HepG2 (cell line): ENCODE results near the gene ROMO1. TPM values are rescaled to one million over a fixed set of nuclear protein-coding genes. Genes with fewer than 3 reads are reported as not detected.

Experiments
- JDP2 ChIP-seq: sonication (generic); formaldehyde crosslinking; IDR thresholded peaks from 2 replicates; pipeline ENCODE4 v1.8.1; 2022; ENCODE audit warnings: missing genetic modification reagents, borderline replicate concordance
- PRPF4 ChIP-seq: fragments of 200-400 bp; formaldehyde crosslinking; IDR thresholded peaks from 2 replicates; pipeline ENCODE4 v1.6.1; 2016; ENCODE audit warnings: low read length, low read depth; ENCODE audit not compliant: poor library complexity, severe bottlenecking
- RBFOX2 ChIP-seq: fragments of 200-400 bp; formaldehyde crosslinking; IDR thresholded peaks from 2 replicates; pipeline ENCODE4 v1.6.1; 2017; ENCODE audit warnings: low read depth, mild to moderate bottlenecking, low read length
- SOX13 ChIP-seq, 3 experiments: fragments of 450-650 bp in 1 of 3; sonication (generic) in 1 of 3; formaldehyde crosslinking in 1 of 3; IDR thresholded peaks in 2 of 3; conservative IDR thresholded peaks in 1 of 3; 2 replicates each; pipeline versions ENCODE4 v1.5.0 to v1.6.1; 2016 to 2020; ENCODE audit warnings: antibody characterized with exemption in 1 of 3, mild to moderate bottlenecking in 1 of 3, missing compliant biosample characterization in 1 of 3, missing genetic modification reagents in 1 of 3, moderate library complexity in 1 of 3
- SOX5 ChIP-seq: IDR thresholded peaks from 2 replicates; pipeline ENCODE4 v1.6.1; 2016; ENCODE audit warnings: borderline replicate concordance
- ZBTB7A ChIP-seq: sonication (generic); formaldehyde crosslinking; IDR thresholded peaks from 2 replicates; pipeline ENCODE4 v1.8.0; 2022; ENCODE audit warnings: mild to moderate bottlenecking, missing genetic modification reagents
- ZFX ChIP-seq: sonication (generic); formaldehyde crosslinking; IDR thresholded peaks from 2 replicates; pipeline ENCODE4 v1.4.0; 2020; ENCODE audit warnings: mild to moderate bottlenecking, low read depth, missing genetic modification reagents, moderate library complexity
- ZNF333 ChIP-seq: sonication (generic); formaldehyde crosslinking; IDR thresholded peaks from 2 replicates; pipeline ENCODE4 v1.4.0; 2020; ENCODE audit warnings: mild to moderate bottlenecking, missing genetic modification reagents, borderline replicate concordance
- polyA plus RNA-seq, 8 experiments: library from polyadenylated mRNA; depleted of rRNA in 3 of 8; stranded (reverse) in 7 of 8; unstranded in 1 of 8; fragments of >200 nt; fragmentation: Illumina TruSeq in 4 of 8; extraction: Trizol in 4 of 8; gene quantifications; 2 replicates each; pipeline versions ENCODE4 v1.2.1 to v1.2.3, GENCODE V29; 2011 to 2016; ENCODE audit warnings: low read depth in 4 of 8, missing spikeins in 1 of 8, mixed read lengths in 1 of 8; ENCODE audit not compliant: insufficient read depth in 1 of 8
- total RNA-seq, 5 experiments: library from RNA; depleted of rRNA; stranded (reverse); fragments of >200 nt; fragmentation: Illumina TruSeq; extraction: Trizol; gene quantifications; 2 replicates each; pipeline ENCODE4 v1.2.3, GENCODE V29; 2016; ENCODE audit warnings: low read depth in 1 of 5
- TF ChIP-seq, protein P1 (sequence below): IDR thresholded peaks from 2 replicates; pipeline ENCODE4 v1.6.1; 2018; ENCODE audit warnings: missing genetic modification reagents, mild to moderate bottlenecking, missing compliant biosample characterization
- TF ChIP-seq, protein P2 (sequence below), 2 experiments: IDR thresholded peaks; 2 replicates each; pipeline ENCODE4 v1.6.1; 2011 to 2012; ENCODE audit warnings: low read length in 2 of 2, borderline replicate concordance in 1 of 2, low read depth in 1 of 2, mild to moderate bottlenecking in 1 of 2, moderate library complexity in 1 of 2
- TF ChIP-seq, protein P3 (sequence below): sonication (generic); formaldehyde crosslinking; IDR thresholded peaks from 2 replicates; pipeline ENCODE4 v1.4.0; 2020; ENCODE audit warnings: missing genetic modification reagents
- TF ChIP-seq, protein P4 (sequence below): sonication (generic); formaldehyde crosslinking; IDR thresholded peaks from 2 replicates; pipeline ENCODE4 v1.4.0; 2020; ENCODE audit warnings: mild to moderate bottlenecking, missing genetic modification reagents, borderline replicate concordance
- TF ChIP-seq, protein P5 (sequence below): sonication (generic); formaldehyde crosslinking; IDR thresholded peaks from 2 replicates; pipeline ENCODE4 v1.5.1; 2020; ENCODE audit warnings: missing genetic modification reagents, mild to moderate bottlenecking, borderline replicate concordance

The ROMO1 gene
- total and polyA plus RNA-seq, 2 of the 13 experiments (the other 11 are each of a cell fraction or from before 2014, with no cell fraction given) = 636 to 755 TPM

DNA sequence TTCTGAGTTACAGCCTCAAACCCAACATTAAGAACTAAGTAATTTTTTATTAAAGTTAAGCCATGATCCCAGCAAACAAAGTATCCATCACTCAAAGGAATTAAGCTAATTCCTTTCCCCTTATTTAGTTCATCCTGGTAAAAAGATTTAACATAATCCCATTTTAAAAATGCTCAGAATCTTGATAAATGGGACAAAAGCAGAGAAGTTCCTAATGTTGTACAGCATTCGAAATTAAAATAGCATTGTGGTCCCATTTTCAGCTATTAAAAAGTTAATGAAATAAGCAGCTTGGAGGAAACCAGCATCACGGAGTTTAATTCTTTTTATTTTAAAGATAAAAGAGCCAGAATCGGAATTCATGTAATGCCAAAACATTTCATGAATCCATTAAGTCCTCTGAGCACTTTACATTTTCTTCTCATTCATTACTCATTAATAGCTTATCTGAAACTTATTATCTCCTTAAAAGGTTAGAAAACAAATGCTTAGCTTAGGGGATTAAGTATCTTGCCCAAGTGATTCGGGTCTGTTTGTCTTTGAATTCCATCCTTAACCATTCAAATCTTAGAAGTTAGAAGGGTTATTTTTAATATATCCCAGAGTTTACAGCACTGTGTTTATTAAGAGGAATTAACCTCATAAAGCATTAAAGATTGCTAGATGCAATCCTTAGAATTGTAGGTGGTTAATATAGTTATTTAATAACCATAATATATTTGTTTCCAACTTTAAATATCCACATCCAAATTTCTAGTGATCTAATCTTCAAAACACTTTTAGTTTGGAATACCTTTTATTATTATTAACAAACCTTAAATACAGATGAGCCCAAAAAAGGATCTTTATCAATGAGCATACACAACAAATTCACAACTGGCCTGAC, 31.6 kb downstream of the ROMO1 start (continued):
- TF ChIP-seq, protein P1, sequence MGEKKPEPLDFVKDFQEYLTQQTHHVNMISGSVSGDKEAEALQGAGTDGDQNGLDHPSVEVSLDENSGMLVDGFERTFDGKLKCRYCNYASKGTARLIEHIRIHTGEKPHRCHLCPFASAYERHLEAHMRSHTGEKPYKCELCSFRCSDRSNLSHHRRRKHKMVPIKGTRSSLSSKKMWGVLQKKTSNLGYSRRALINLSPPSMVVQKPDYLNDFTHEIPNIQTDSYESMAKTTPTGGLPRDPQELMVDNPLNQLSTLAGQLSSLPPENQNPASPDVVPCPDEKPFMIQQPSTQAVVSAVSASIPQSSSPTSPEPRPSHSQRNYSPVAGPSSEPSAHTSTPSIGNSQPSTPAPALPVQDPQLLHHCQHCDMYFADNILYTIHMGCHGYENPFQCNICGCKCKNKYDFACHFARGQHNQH (CRISPR knock-in tag) = no peak
- TF ChIP-seq, protein P2, sequence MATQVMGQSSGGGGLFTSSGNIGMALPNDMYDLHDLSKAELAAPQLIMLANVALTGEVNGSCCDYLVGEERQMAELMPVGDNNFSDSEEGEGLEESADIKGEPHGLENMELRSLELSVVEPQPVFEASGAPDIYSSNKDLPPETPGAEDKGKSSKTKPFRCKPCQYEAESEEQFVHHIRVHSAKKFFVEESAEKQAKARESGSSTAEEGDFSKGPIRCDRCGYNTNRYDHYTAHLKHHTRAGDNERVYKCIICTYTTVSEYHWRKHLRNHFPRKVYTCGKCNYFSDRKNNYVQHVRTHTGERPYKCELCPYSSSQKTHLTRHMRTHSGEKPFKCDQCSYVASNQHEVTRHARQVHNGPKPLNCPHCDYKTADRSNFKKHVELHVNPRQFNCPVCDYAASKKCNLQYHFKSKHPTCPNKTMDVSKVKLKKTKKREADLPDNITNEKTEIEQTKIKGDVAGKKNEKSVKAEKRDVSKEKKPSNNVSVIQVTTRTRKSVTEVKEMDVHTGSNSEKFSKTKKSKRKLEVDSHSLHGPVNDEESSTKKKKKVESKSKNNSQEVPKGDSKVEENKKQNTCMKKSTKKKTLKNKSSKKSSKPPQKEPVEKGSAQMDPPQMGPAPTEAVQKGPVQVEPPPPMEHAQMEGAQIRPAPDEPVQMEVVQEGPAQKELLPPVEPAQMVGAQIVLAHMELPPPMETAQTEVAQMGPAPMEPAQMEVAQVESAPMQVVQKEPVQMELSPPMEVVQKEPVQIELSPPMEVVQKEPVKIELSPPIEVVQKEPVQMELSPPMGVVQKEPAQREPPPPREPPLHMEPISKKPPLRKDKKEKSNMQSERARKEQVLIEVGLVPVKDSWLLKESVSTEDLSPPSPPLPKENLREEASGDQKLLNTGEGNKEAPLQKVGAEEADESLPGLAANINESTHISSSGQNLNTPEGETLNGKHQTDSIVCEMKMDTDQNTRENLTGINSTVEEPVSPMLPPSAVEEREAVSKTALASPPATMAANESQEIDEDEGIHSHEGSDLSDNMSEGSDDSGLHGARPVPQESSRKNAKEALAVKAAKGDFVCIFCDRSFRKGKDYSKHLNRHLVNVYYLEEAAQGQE (IDR thresholded peaks at IDR 0.05; ENCODE audit: borderline replicate concordance in 1 of 2, low read depth in 1 of 2, low read length in 2 of 2) = no peak
- TF ChIP-seq JDP2 (CRISPR knock-in tag) (no peak), SOX5 (no peak), ZFX (CRISPR knock-in tag) (no peak), ZNF333 (CRISPR knock-in tag) (no peak), ZBTB7A (no peak), PRPF4 (no peak), SOX13 (IDR thresholded peaks at IDR 0.05) (no peak), SOX13 (CRISPR knock-in tag; conservative IDR thresholded peaks at IDR 0.05 in 1 of 2, IDR thresholded peaks at IDR 0.05 in 1 of 2) (no peak), RBFOX2 (peak; percentile 51)
- TF ChIP-seq, protein P3, sequence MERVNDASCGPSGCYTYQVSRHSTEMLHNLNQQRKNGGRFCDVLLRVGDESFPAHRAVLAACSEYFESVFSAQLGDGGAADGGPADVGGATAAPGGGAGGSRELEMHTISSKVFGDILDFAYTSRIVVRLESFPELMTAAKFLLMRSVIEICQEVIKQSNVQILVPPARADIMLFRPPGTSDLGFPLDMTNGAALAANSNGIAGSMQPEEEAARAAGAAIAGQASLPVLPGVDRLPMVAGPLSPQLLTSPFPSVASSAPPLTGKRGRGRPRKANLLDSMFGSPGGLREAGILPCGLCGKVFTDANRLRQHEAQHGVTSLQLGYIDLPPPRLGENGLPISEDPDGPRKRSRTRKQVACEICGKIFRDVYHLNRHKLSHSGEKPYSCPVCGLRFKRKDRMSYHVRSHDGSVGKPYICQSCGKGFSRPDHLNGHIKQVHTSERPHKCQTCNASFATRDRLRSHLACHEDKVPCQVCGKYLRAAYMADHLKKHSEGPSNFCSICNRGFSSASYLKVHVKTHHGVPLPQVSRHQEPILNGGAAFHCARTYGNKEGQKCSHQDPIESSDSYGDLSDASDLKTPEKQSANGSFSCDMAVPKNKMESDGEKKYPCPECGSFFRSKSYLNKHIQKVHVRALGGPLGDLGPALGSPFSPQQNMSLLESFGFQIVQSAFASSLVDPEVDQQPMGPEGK (CRISPR knock-in tag) = no peak
- TF ChIP-seq, protein P4, sequence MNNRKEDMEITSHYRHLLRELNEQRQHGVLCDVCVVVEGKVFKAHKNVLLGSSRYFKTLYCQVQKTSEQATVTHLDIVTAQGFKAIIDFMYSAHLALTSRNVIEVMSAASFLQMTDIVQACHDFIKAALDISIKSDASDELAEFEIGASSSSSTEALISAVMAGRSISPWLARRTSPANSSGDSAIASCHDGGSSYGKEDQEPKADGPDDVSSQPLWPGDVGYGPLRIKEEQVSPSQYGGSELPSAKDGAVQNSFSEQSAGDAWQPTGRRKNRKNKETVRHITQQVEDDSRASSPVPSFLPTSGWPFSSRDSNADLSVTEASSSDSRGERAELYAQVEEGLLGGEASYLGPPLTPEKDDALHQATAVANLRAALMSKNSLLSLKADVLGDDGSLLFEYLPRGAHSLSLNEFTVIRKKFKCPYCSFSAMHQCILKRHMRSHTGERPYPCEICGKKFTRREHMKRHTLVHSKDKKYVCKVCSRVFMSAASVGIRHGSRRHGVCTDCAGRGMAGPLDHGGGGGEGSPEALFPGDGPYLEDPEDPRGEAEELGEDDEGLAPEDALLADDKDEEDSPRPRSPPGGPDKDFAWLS (CRISPR knock-in tag) = no peak
- TF ChIP-seq, protein P5, sequence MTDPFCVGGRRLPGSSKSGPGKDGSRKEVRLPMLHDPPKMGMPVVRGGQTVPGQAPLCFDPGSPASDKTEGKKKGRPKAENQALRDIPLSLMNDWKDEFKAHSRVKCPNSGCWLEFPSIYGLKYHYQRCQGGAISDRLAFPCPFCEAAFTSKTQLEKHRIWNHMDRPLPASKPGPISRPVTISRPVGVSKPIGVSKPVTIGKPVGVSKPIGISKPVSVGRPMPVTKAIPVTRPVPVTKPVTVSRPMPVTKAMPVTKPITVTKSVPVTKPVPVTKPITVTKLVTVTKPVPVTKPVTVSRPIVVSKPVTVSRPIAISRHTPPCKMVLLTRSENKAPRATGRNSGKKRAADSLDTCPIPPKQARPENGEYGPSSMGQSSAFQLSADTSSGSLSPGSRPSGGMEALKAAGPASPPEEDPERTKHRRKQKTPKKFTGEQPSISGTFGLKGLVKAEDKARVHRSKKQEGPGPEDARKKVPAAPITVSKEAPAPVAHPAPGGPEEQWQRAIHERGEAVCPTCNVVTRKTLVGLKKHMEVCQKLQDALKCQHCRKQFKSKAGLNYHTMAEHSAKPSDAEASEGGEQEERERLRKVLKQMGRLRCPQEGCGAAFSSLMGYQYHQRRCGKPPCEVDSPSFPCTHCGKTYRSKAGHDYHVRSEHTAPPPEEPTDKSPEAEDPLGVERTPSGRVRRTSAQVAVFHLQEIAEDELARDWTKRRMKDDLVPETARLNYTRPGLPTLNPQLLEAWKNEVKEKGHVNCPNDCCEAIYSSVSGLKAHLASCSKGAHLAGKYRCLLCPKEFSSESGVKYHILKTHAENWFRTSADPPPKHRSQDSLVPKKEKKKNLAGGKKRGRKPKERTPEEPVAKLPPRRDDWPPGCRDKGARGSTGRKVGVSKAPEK (CRISPR knock-in tag) = no peak
